ENCODE measurements around the gene PFN3.

Gene PFN3

DNA sequence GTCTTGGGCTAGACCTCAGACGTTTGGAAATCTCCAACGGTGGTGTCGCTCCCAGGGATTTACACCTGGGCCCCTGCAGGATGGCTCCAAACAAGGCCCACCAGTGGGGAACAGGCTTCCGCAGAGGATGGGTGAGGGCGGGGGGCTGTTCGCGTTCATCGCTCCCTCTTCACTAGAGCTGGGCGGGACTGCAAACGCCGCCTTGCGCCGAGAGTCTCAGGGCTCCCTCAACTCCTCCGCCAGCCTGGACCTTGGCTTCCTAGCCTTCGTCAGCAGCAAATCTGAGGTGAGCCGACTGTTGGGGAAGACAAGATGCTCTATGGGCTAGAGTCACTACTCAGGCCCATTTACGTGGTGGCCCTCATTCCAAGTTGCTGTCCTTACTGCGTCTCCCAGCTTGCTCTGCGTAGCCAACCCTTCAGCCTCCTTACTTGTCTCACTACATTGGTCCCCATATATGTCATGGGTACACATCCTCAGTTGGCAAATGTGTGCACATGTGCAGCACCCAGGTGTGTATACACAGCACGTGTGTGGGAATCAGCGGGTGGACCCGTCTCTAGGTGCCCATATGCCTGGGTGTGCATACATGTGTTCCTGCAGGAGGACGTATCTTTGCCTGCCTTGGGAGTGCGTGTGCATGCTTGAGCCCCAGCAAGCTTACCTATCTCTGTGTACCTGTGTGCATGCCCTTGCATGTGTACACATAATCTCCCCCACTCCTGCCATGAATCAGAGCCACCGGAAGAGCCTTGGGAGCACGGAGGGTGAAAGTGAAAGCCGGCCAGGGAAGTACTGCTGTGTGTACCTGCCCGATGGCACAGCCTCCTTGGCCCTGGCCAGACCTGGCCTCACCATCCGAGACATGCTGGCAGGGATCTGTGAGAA, 32.2 kb downstream of the PFN3 start:
- H3K4me2 ChIP-seq (ENCODE audit: low read length) = no peak overlapping the region
- no peak overlapping the region for H3K27ac ChIP-seq (ENCODE audit: low read depth, low read length)
- H2BK120ac ChIP-seq (ENCODE audit: low read depth, low read length) = no peak overlapping the region
- no peak overlapping the region for H2BK5ac ChIP-seq (ENCODE audit: low read length)
- no peaks in the 10 kb centered on the region for H3K79me1 ChIP-seq (ENCODE audit: low read length)
- H2AK5ac ChIP-seq (ENCODE audit: low read length) = no peak overlapping the region
- H3K4ac ChIP-seq (ENCODE audit: low read depth, low read length) = no peak overlapping the region
- H3K27me3 ChIP-seq (ENCODE audit: insufficient read depth, low read length, poor library complexity) = no peaks in the 10 kb centered on the region
- no peak overlapping the region for H4K5ac ChIP-seq (ENCODE audit: low read length)
- H3K56ac ChIP-seq (ENCODE audit: low read length) = peak overlapping the region; percentile 81
- H3K23ac ChIP-seq (ENCODE audit: low read length) = no peak overlapping the region
- peak overlapping the region; percentile 62 for H3K9ac ChIP-seq (ENCODE audit: low read length)
- H2BK15ac ChIP-seq (replicated peaks; ENCODE audit: low read depth) = no peak overlapping the region
- no peak overlapping the region for H3K18ac ChIP-seq (ENCODE audit: low read length)
- H3K79me2 ChIP-seq (ENCODE audit: control insufficient read depth, insufficient read depth, low read length) = no peaks in the 10 kb centered on the region
- no CpG with 5 or more reads among the region's 29 CpGs for WGBS (ENCODE audit: extremely low coverage, insufficient coverage, low lambda C conversion rate)
- H3K4me3 ChIP-seq (ENCODE audit: low read length) = no peak overlapping the region
- no peak overlapping the region for H4K8ac ChIP-seq (ENCODE audit: low read depth, low read length)
- no peak for DNase-seq
- H3K36me3 ChIP-seq (ENCODE audit: control insufficient read depth, insufficient read depth, low read length) = no peaks in the 10 kb centered on the region
- H3K4me1 ChIP-seq (ENCODE audit: control insufficient read depth, low read depth, low read length) = peaks cover 12% of the 10 kb centered on the region

DNA sequence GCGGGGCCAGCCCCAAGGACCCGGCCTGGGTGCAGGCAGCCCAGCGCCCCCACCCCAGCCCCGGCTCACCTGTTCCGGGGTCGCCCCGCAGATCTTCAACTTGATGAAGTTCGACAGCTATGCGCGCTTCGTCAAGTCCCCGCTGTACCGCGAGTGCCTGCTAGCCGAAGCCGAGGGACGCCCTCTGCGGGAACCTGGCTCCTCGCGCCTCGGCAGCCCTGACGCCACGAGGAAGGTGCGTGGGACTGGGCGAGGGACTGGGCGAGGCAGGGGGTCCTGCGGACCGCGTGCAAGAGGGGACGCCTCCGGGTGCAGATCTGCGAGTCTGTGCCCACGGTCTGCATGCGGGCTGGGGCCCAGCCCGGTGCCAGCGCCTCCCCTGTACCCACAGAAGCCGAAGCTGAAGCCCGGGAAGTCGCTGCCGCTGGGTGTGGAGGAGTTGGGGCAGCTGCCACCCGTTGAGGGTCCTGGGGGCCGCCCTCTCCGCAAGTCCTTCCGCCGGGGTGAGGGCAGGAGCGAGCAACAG, 33.1 kb downstream of the PFN3 start:
- H4K5ac ChIP-seq (ENCODE audit: low read length) = no peak overlapping the region
- no peaks in the 10 kb centered on the region for H3K79me1 ChIP-seq (ENCODE audit: low read length)
- H3K36me3 ChIP-seq (ENCODE audit: control insufficient read depth, insufficient read depth, low read length) = no peaks in the 10 kb centered on the region
- peak overlapping the region; percentile 62 for H3K9ac ChIP-seq (ENCODE audit: low read length)
- no peak overlapping the region for H3K23ac ChIP-seq (ENCODE audit: low read length)
- peaks cover 12% of the 10 kb centered on the region for H3K4me1 ChIP-seq (ENCODE audit: control insufficient read depth, low read depth, low read length)
- H3K18ac ChIP-seq (ENCODE audit: low read length) = no peak overlapping the region
- H3K4me2 ChIP-seq (ENCODE audit: low read length) = peak overlapping the region; percentile 60
- no peak overlapping the region for H3K4ac ChIP-seq (ENCODE audit: low read depth, low read length)
- H3K27ac ChIP-seq (ENCODE audit: low read depth, low read length) = no peak overlapping the region
- WGBS (ENCODE audit: extremely low coverage, insufficient coverage, low lambda C conversion rate) = no CpG with 5 or more reads among the region's 46 CpGs
- no peak for DNase-seq
- H3K27me3 ChIP-seq (ENCODE audit: insufficient read depth, low read length, poor library complexity) = no peaks in the 10 kb centered on the region
- no peak overlapping the region for H2AK5ac ChIP-seq (ENCODE audit: low read length)
- no peak overlapping the region for H2BK5ac ChIP-seq (ENCODE audit: low read length)
- no peak overlapping the region for H4K8ac ChIP-seq (ENCODE audit: low read depth, low read length)
- peak overlapping the region; percentile 81 for H3K56ac ChIP-seq (ENCODE audit: low read length)
- H3K4me3 ChIP-seq (ENCODE audit: low read length) = peak overlapping the region; percentile 24
- H2BK120ac ChIP-seq (ENCODE audit: low read depth, low read length) = no peak overlapping the region
- H2BK15ac ChIP-seq (replicated peaks; ENCODE audit: low read depth) = no peak overlapping the region
- H3K79me2 ChIP-seq (ENCODE audit: control insufficient read depth, insufficient read depth, low read length) = no peaks in the 10 kb centered on the region

DNA sequence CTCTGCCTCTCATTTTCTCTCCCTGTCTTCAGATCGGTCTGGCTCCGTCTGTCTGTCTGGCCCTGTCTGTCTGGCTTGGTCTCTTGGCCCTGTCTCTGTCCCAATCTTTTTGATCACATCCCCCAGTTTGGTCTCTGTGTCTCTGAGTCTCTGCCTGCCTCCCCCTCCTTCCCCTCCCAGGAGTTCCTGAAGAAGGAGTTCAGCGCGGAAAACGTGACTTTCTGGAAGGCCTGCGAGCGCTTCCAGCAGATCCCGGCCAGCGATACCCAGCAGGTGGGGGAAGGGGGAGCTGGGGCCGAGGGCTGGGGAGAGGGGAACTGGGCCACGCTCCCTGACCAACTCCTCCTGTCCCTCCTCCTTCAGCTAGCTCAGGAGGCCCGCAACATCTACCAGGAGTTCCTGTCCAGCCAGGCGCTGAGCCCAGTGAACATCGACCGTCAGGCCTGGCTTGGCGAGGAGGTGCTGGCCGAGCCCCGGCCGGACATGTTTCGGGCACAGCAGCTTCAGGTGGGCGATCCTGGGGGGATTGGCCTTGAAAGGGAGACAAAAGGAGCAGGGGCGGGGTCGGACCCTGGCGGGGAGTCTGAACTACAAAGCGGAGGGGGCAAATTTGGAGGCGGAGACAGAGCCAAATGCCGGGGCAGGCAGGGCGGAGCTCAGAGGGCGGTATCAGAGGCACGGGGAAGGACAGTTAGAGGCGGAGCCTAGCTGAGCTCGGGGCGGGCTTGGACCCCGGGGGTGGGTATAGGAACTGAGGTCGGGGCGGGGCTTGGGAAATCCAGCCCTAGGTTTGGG, 33.7 kb downstream of the PFN3 start:
- peak overlapping the region; percentile 43 for H3K4me3 ChIP-seq (ENCODE audit: low read length)
- H3K9ac ChIP-seq (ENCODE audit: low read length) = peak overlapping the region; percentile 90
- H3K4me1 ChIP-seq (ENCODE audit: control insufficient read depth, low read depth, low read length) = peaks cover 12% of the 10 kb centered on the region
- peak overlapping the region; percentile 18 for H3K27ac ChIP-seq (ENCODE audit: low read depth, low read length)
- H3K36me3 ChIP-seq (ENCODE audit: control insufficient read depth, insufficient read depth, low read length) = no peaks in the 10 kb centered on the region
- WGBS (ENCODE audit: extremely low coverage, insufficient coverage, low lambda C conversion rate) = no CpG with 5 or more reads among the region's 36 CpGs
- peak overlapping the region; percentile 45 for H2AK5ac ChIP-seq (ENCODE audit: low read length)
- peak; percentile 96 for DNase-seq
- no peaks in the 10 kb centered on the region for H3K27me3 ChIP-seq (ENCODE audit: insufficient read depth, low read length, poor library complexity)
- H2BK5ac ChIP-seq (ENCODE audit: low read length) = peak overlapping the region; percentile 35
- peak overlapping the region; percentile 85 for H3K4me2 ChIP-seq (ENCODE audit: low read length)
- H4K8ac ChIP-seq (ENCODE audit: low read depth, low read length) = no peak overlapping the region
- no peak overlapping the region for H2BK120ac ChIP-seq (ENCODE audit: low read depth, low read length)
- no peaks in the 10 kb centered on the region for H3K79me2 ChIP-seq (ENCODE audit: control insufficient read depth, insufficient read depth, low read length)
- H2BK15ac ChIP-seq (replicated peaks; ENCODE audit: low read depth) = no peak overlapping the region
- H4K5ac ChIP-seq (ENCODE audit: low read length) = no peak overlapping the region
- peak overlapping the region; percentile 4 for H3K4ac ChIP-seq (ENCODE audit: low read depth, low read length)
- H3K18ac ChIP-seq (ENCODE audit: low read length) = peak overlapping the region; percentile 34
- peak overlapping the region; percentile 97 for H3K56ac ChIP-seq (ENCODE audit: low read length)
- H3K79me1 ChIP-seq (ENCODE audit: low read length) = no peaks in the 10 kb centered on the region
- H3K23ac ChIP-seq (ENCODE audit: low read length) = peak overlapping the region; percentile 83

DNA sequence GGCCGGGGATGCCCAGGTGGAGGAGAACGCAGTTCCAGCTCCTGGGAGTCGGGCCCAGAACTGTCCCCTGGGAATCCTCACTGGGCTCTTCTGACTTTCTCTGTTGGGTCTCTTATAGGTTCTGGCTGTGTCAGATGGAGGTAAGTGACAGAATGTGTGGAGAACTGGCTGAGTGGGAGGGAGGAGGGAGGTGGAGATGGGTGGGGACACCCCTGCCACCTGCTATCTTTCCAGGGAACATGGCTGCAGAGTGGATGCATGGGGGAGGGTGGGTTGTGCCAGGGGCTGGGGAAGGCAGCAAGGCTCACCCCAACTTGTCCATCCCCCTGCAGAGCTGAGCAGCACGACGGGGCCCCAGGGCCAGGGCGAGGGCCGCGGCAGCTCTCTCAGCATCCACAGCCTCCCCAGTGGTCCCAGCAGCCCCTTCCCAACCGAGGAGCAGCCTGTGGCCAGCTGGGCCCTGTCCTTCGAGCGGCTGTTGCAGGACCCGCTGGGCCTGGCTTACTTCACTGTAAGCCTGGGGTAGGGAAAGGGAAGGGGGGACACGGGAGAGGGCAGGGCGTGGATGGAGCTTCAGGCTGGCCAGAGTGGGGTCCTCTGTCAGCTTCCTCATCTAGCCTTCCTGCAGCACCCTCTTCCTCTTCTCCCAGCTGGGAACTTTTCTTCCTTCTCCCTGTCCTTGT, 34.5 kb downstream of the PFN3 start:
- Histone ChIP-seq H2BK15ac (replicated peaks; ENCODE audit: low read depth) (no peak overlapping the region), H3K79me2 (ENCODE audit: control insufficient read depth, insufficient read depth, low read length) (no peaks in the 10 kb centered on the region), H3K36me3 (ENCODE audit: control insufficient read depth, insufficient read depth, low read length) (no peaks in the 10 kb centered on the region), H2AK5ac (ENCODE audit: low read length) (peak overlapping the region; percentile 45), H3K56ac (ENCODE audit: low read length) (peak overlapping the region; percentile 97), H3K79me1 (ENCODE audit: low read length) (no peaks in the 10 kb centered on the region), H3K18ac (ENCODE audit: low read length) (no peak overlapping the region), H2BK120ac (ENCODE audit: low read depth, low read length) (no peak overlapping the region), H3K4me1 (ENCODE audit: control insufficient read depth, low read depth, low read length) (peaks cover 9% of the 10 kb centered on the region), H2BK5ac (ENCODE audit: low read length) (peak overlapping the region; percentile 25), H3K4me2 (ENCODE audit: low read length) (peak overlapping the region; percentile 45), H3K4me3 (ENCODE audit: low read length) (no peak overlapping the region), H3K27me3 (ENCODE audit: insufficient read depth, low read length, poor library complexity) (no peaks in the 10 kb centered on the region), H3K4ac (ENCODE audit: low read depth, low read length) (no peak overlapping the region), H4K5ac (ENCODE audit: low read length) (no peak overlapping the region), H3K9ac (ENCODE audit: low read length) (peak overlapping the region; percentile 90), H4K8ac (ENCODE audit: low read depth, low read length) (no peak overlapping the region), H3K27ac (ENCODE audit: low read depth, low read length) (peak overlapping the region; percentile 18), H3K23ac (ENCODE audit: low read length) (peak overlapping the region; percentile 83)
- DNase-seq = no peak
- WGBS (ENCODE audit: extremely low coverage, insufficient coverage, low lambda C conversion rate) = no CpG with 5 or more reads among the region's 14 CpGs

DNA sequence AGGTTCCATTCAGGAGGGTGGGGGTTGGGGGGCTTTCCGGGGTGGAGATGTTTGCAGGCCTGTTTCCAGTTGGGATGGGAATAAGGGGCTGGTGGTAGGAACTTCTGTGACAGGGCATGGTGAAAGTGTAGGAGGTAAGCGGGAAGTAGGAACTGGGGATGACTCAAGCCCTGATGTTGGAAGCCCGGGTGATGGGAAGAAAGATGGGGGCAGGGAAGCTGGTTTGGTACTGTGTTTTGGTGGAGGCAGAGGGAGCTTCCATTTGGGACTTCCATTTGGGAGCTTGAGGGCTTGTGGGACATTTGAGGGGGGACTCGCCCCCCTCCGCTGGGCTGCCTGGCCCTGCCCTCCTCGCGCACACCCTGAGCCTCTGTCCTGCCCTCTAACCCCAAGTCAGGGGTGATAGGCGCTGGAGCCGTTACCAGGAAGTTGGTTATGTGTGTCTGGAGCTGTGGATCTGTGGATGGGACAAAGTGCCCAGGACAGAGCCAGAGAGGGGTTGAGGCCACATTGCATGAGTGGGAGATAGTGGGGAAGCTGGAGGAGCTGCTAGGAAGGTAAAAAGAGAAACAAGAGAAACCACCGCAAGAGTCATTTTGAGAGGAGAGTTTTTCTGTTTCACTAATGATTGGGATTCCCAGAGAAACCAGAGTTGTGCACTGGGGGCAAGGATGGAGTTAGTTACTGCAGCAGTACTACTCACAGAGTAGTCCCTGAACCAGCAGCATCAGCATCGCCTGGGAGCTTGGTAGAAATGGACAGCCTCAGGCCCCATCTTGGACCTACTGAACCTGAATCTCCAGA, 36.1 kb downstream of the PFN3 start:
- peaks cover 6% of the 10 kb centered on the region for H3K4me1 ChIP-seq (ENCODE audit: control insufficient read depth, low read depth, low read length)
- DNase-seq = no peak
- no peak overlapping the region for H3K23ac ChIP-seq (ENCODE audit: low read length)
- H3K27ac ChIP-seq (ENCODE audit: low read depth, low read length) = no peak overlapping the region
- no peak overlapping the region for H4K8ac ChIP-seq (ENCODE audit: low read depth, low read length)
- H2BK120ac ChIP-seq (ENCODE audit: low read depth, low read length) = no peak overlapping the region
- no peak overlapping the region for H3K4me3 ChIP-seq (ENCODE audit: low read length)
- no peak overlapping the region for H3K4me2 ChIP-seq (ENCODE audit: low read length)
- H4K5ac ChIP-seq (ENCODE audit: low read length) = no peak overlapping the region
- H3K79me1 ChIP-seq (ENCODE audit: low read length) = no peaks in the 10 kb centered on the region
- H3K4ac ChIP-seq (ENCODE audit: low read depth, low read length) = no peak overlapping the region
- no peaks in the 10 kb centered on the region for H3K36me3 ChIP-seq (ENCODE audit: control insufficient read depth, insufficient read depth, low read length)
- no peak overlapping the region for H3K18ac ChIP-seq (ENCODE audit: low read length)
- H3K9ac ChIP-seq (ENCODE audit: low read length) = no peak overlapping the region
- no peaks in the 10 kb centered on the region for H3K79me2 ChIP-seq (ENCODE audit: control insufficient read depth, insufficient read depth, low read length)
- H2BK5ac ChIP-seq (ENCODE audit: low read length) = no peak overlapping the region
- no peak overlapping the region for H2BK15ac ChIP-seq (replicated peaks; ENCODE audit: low read depth)
- H3K27me3 ChIP-seq (ENCODE audit: insufficient read depth, low read length, poor library complexity) = no peaks in the 10 kb centered on the region
- WGBS (ENCODE audit: extremely low coverage, insufficient coverage, low lambda C conversion rate) = no CpG with 5 or more reads among the region's 11 CpGs
- H2AK5ac ChIP-seq (ENCODE audit: low read length) = no peak overlapping the region
- no peak overlapping the region for H3K56ac ChIP-seq (ENCODE audit: low read length)

All from mesendoderm (in vitro differentiated cells).